Suprapubic skin (tissue), 3 donors: Measurements from ENCODE around the gene PRDM12.

ENCODE experiments used
- CTCF ChIP-seq, 2 donors: fragments of 200-600 bp in 1 of 2; fragments of 450-650 bp in 1 of 2; sonication (generic) in 1 of 2; IDR thresholded peaks; one replicate each; pipeline ENCODE4 v1.5.1; 2016 to 2019; ENCODE audit warnings: antibody characterized with exemption in 2 of 2, mild to moderate bottlenecking in 1 of 2, moderate library complexity in 1 of 2
- EP300 ChIP-seq: sonication (generic); formaldehyde crosslinking; IDR thresholded peaks from one replicate; pipeline ENCODE4 v1.6.1; 2017; ENCODE audit warnings: antibody characterized with exemption
- POLR2A ChIP-seq, 2 donors: fragments of 450-650 bp; IDR thresholded peaks; one replicate each; pipeline ENCODE4 v1.6.1; 2017; ENCODE audit warnings: antibody characterized with exemption in 2 of 2, mild to moderate bottlenecking in 2 of 2, moderate library complexity in 2 of 2

GRCh38 chr9:130660326-130660682 lies 4.1 kb upstream of the PRDM12 start:
- TF ChIP-seq CTCF (IDR thresholded peaks at IDR 0.05) (no peak), POLR2A (IDR thresholded peaks at IDR 0.05) (no peak), EP300 (no peak)
